ENCODE measurements around the gene RPL31.

The RPL31 gene

DNA sequence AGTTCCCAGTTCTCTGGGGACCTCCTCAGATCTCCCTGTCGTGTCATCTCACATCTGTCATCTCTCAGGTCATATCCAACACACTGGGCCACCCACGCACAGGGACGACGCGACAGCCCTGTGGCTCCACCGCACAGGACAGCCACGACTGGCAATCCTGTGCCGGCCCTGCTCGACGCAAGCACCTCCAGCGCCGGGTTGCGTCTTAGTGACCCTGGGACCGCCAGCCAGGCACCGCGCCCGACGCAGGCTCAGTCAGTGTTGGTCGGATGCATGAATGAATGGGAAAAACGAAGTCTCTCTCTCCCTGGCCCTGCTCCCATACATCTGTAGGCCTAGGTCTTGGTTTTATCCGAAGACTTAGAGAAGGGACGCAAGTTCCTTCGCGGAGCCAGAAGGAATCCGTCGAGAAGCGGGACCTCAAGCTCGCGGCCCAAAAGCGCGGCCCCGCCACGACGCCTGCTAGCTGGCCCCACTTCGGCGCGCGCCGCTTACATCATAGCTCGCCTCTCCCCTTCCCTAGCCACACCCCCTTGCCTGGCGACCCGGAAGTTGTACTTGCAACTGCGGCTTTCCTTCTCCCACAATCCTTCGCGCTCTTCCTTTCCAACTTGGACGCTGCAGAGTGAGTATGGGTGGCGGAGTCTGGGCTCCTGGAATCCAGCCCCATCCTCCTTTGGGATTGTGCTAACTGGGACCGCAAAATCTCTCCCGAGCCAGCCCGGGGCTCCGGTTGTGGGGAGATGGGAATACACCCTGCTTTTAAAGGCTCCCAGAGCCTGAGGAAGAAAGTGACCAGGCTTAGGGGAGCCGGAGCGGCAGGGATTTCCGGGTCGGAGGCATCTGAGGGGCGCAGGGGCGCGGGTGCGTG, at the start of gene RPL31:
TSS of gene RPL31 (plus strand) at position 599 of the 871 bp plus-strand sequence. CDS start 413 bp downstream, outside the sequence.
- DNase-seq (ENCODE audit: low read depth), result peak; percentile 94

GRCh38 chr2:100952512-100952911, 49.6 kb upstream of the RPL31 start:
- DNase-seq (ENCODE audit: low read depth), result no peak

- no peak for DNase-seq (ENCODE audit: low read depth)
Measured at GRCh38 chr2:100953406-100954043, 48.6 kb upstream of the RPL31 start.

- DNase-seq (ENCODE audit: low read depth), result no peak
Measured at GRCh38 chr2:100954044-100954420, 48.1 kb upstream of the RPL31 start.

GRCh38 chr2:100955226-100955625, 46.9 kb upstream of the RPL31 start:
- no peak for DNase-seq (ENCODE audit: low read depth)

GRCh38 chr2:100956081-100956480, 46.0 kb upstream of the RPL31 start:
- no peak for DNase-seq (ENCODE audit: low read depth)

- no peak for DNase-seq (ENCODE audit: low read depth)
Measured at GRCh38 chr2:100957996-100958653, 44.0 kb upstream of the RPL31 start.

DNA sequence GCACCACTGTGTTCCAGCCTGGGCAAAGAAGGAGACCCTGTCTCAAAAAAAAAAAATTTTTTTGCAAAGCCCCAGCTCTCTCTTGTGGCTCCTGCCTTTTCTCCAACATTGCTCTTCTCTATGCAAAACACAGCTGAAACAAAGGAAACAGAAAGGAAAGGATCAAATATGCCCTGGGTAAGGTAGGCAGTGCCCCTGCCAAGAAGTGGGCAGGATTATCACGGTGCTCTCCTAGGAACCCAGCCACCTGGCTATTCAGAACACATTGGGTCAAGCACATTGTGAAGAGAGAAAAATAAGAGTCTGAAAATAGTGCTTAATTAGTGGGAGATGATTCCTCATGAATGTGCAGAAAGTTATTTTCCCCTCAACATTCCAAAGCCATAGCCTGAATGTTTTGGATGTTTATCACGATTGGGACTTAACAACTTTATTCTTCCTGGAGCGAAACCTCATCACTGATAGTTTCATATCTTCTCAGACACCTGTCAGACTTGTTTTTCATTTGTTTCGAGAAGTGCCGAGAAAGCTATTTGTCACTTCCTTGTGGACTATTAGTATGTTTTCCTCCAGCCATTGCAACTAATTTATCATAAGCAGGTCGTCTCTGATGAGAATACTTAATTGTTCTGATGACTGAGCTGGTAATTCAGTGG, 42.7 kb upstream of the RPL31 start:
- DNase-seq (ENCODE audit: low read depth), result no peak

- no peak for DNase-seq (ENCODE audit: low read depth)
Measured at GRCh38 chr2:100960688-100961087, 41.4 kb upstream of the RPL31 start.

DNA sequence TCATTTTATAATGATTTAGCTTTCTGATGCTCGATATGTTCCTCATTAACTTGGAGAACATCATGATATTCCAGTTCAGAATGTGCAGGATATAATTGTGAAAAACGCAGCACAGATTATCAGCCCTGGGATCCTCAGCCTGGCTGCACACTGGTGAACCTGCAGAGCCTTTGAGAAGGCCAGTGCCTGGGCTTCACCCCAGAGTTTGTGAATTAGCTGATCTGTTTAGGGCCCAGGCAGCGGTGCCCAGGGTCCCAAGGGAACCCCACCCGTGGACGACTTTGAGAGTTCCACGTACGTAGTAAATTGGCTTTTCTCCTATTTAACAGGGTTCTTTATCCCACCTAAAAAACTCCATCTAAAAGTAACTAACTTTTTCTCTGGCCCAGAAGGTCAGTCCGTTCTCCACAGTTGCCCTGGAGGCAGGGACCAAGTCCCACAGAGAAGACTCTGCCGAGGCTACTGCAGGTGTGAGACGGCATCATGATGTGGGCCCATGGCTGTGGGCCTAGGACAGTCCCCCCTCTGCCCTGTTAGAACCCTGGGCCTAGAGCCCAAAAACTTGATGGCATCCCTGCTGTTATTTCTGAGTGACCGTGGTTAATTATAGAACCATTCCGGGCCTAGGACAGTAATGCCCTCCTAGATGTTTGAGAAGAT, 39.6 kb upstream of the RPL31 start:
- no peak for DNase-seq (ENCODE audit: low read depth)

- no peak for DNase-seq (ENCODE audit: low read depth)
Measured at GRCh38 chr2:100963026-100963375, 39.1 kb upstream of the RPL31 start.

DNA sequence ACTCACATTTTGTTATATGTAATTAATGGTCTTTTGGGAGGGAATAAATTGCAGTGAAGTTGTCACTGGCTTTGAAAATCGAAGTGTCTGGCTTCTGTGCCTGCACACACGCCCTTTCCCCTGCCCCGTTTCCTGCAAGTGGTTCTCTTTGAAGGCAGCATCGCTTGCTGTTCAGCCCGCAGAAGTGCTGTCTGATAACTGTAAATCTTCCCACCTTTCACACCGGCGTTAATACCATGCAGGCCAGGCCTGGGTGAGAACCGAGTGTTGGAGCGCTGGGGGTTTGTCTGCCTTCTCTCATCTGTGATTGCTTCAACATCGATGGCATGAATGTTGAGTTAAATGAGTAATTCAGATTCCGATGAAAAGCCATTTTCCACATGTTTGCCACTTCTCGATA, 37.9 kb upstream of the RPL31 start:
- DNase-seq (ENCODE audit: low read depth), result no peak

DNA sequence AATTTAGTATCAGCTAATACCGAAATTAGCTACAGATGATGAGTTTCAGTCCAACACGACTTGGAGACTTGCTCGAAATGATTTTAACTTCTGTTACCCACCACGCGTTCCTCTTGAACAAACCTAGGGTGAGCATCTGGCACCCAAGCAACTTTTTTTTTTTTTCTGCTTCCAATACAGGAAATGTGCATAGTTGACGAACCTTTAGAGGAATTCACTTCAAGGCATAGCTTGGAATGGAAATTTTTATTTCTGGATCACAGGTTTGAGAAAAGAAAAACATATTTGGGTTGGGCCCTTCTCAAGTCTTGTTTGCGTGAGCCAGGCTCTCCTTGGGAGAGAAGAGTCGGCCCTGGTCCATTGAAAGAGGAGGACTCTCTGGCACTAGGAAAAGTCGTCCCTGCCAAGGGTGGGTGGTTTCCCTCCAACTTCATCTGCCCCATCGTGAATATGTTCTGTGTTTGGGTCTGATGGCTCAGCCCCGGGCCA, 37.4 kb upstream of the RPL31 start:
- DNase-seq (ENCODE audit: low read depth), result no peak

DNA sequence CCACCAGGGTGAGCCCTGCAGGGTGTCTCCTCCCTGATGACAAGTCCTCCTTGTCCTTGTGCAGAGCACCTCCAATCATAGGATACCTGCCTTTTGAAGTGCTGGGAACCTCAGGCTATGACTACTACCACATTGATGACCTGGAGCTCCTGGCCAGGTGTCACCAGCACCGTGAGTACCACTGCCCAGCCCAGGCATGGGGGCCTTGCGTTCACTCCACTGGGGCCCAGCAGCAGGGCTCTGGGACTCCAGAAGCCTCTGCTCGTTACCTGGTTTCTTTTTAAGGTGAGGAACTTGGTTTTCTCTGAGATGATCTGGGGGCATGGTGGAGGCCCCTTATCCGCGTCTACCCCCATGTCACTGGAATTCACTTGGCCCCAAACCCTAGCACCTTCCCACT, 36.5 kb upstream of the RPL31 start:
- DNase-seq (ENCODE audit: low read depth), result no peak

GRCh38 chr2:100967716-100968115, 34.4 kb upstream of the RPL31 start:
- DNase-seq (ENCODE audit: low read depth), result no peak

DNA sequence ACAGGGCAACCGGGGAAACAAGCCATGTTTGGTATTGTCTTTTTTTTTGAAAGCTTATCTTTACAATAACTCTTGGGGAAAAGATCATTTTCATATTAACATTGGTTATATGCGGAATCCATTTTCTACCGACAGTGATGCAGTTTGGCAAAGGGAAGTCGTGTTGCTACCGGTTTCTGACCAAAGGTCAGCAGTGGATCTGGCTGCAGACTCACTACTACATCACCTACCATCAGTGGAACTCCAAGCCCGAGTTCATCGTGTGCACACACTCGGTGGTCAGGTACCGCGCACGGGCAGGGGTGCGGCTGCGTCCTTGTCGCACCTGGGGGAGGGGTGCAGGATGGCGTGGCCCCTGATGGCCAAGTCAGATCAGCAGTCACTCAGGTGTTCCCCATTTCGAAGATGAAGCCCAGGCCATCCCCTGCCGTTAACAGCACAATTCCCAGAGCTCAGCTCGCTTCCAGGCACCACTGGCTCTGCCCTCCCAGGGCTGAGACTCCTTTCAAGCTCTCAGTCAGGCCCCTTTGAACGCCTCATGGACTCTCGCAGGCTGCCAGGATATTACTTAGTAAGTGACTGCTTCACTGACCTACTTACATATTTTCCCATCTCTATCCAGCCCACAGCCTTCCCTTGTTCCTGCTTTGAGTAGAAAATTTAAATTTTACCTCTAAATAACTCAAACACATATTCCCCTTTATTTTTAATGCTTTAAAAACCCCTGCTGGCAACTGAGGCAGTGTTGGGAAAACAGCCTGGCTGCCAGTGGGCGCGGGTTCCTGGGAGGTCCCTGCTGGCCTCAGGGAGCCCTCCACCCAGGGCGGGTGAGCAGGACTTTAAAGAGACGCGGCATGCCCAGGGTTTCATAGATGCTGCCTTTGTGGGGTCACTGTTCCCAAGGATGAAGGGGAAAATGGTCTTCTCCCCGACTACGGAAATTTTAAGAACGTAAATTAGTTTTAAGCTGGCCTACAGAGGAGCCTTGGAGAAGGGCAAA, 33.6 kb upstream of the RPL31 start:
- no peak for DNase-seq (ENCODE audit: low read depth)

- DNase-seq (ENCODE audit: low read depth), result no peak
Measured at GRCh38 chr2:100969998-100970397, 32.1 kb upstream of the RPL31 start.

DNA sequence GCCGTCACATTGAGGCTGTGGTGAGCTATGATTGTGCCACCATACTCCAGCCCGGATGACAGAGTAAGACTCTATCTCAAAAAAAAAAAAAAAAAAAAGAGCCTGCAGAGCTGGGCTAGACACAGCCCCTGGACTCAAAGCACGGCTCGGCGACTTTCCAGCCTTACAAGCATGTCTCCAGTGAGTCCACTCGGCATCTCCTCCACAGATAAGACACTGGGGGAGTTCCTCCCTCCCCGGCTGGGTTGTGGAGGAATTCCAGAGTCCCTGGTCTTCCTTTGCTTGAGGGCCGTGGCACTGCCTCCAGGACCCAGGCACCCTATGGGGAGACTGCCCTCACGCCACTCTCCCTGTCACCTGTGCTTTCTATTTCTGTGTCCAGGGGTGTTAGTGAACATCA, 30.9 kb upstream of the RPL31 start:
- no peak for DNase-seq (ENCODE audit: low read depth)

DNA sequence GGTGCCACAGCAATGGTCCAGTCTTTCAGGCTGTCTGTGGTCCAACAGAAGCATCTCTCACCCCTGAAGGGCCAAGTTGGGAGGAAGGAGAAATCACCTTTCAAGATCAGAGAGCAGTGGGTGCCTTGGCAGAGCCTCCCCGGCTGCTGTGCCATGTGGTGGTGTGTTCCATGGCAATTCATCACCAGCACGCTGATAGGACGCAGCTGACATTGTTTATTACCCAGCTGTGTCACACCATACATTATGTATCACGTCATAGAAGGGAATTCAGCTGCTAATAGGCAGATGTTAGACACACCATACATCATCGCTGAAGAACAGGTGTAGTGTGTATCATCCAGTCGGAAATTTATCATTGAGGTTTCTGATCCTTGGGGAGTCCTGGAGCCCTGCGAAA, 29.6 kb upstream of the RPL31 start:
- DNase-seq (ENCODE audit: low read depth), result no peak

DNA sequence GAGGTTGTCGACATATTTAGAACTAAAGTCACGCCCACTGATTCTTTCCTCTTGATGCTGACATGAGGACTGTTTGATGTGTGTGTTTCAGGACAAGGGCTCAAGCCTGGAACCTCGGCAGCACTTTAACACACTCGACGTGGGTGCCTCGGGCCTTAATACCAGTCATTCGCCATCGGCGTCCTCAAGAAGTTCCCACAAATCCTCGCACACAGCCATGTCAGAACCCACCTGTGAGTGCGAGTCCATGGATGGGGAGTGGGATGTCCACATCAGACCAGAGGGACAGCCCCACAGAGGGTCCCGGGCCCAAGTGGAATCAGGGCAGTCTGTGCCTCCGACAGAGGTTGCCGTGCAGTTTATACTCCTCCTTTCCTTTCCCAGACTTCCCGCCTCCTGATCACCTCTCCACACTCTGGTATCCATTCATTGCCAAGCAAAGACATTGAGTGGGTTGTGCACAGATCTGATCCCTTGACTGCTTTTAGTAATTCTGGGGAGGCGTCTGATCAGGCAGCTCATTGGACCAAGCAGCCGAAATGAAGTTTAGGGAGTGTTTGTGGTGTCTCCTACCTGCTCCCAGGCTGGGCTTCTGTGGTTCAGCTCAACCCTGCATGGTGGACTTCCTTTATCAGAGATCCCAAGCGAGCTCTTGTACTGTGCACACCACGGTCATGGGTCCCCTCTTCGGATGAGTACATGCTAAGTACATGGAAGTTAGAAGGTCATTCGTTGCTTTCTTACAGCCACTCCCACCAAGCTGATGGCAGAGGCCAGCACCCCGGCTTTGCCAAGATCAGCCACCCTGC, 27.2 kb upstream of the RPL31 start:
- DNase-seq (ENCODE audit: low read depth), result no peak

Measured in activated T-helper 9 cell treated with anti-CD3 and anti-CD28 coated beads, Interleukin-2, amount 50 U/mL, for 16 hours (primary cell).